Measurements from ENCODE around the gene KLF15. TPM values are rescaled to one million over a fixed set of nuclear protein-coding genes. Genes with fewer than 3 reads are reported as not detected.

Gene KLF15
- total RNA-seq, 1 experiment from 2014 or later: 14.7 TPM

DNA sequence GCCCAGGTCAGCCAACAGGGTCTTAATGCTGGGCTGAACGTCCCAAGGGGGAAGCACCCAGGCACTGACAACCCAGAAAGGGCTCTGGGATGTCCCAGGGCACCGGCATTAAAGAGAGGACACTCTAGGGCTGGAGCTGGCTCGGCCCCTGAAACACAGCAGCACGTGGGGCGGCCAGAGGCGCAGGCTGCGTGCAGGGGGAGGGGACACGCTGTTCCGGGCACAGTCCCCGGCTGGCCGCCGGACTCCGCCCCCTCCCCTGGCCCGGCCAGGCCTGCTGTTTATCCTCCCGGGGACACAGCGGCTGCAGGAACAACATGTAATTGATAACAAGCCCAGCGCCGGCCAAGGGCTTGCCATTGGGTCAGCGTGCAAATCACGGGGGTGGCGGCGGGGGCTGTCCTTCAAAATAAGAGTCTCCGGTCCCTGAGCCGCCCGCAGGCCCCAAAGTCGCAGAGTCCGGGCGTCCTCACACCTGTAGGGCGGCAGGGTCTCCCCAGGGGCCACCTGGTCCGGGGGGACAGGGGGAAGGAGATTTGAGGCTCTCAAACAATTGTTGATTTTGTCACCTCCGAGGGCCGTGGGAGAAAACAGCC, 1.3 kb downstream of the KLF15 start (continued):
- TF ChIP-seq, protein P1, sequence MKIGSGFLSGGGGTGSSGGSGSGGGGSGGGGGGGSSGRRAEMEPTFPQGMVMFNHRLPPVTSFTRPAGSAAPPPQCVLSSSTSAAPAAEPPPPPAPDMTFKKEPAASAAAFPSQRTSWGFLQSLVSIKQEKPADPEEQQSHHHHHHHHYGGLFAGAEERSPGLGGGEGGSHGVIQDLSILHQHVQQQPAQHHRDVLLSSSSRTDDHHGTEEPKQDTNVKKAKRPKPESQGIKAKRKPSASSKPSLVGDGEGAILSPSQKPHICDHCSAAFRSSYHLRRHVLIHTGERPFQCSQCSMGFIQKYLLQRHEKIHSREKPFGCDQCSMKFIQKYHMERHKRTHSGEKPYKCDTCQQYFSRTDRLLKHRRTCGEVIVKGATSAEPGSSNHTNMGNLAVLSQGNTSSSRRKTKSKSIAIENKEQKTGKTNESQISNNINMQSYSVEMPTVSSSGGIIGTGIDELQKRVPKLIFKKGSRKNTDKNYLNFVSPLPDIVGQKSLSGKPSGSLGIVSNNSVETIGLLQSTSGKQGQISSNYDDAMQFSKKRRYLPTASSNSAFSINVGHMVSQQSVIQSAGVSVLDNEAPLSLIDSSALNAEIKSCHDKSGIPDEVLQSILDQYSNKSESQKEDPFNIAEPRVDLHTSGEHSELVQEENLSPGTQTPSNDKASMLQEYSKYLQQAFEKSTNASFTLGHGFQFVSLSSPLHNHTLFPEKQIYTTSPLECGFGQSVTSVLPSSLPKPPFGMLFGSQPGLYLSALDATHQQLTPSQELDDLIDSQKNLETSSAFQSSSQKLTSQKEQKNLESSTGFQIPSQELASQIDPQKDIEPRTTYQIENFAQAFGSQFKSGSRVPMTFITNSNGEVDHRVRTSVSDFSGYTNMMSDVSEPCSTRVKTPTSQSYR (CRISPR knock-in tag; IDR thresholded peaks at IDR 0.05): peak; percentile 84
- TF ChIP-seq ZNF416 (CRISPR knock-in tag; IDR thresholded peaks at IDR 0.05): no peak
- TF ChIP-seq ZNF263 (CRISPR knock-in tag; IDR thresholded peaks at IDR 0.05; ENCODE audit: low read depth): no peak
- TF ChIP-seq, protein P2, sequence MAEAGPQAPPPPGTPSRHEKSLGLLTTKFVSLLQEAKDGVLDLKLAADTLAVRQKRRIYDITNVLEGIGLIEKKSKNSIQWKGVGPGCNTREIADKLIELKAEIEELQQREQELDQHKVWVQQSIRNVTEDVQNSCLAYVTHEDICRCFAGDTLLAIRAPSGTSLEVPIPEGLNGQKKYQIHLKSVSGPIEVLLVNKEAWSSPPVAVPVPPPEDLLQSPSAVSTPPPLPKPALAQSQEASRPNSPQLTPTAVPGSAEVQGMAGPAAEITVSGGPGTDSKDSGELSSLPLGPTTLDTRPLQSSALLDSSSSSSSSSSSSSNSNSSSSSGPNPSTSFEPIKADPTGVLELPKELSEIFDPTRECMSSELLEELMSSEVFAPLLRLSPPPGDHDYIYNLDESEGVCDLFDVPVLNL (CRISPR knock-in tag; IDR thresholded peaks at IDR 0.05; ENCODE audit: borderline replicate concordance, low read depth): no peak
- peak; percentile 42; the same call in 1 of the 2 replicates for TF ChIP-seq NFYB (CRISPR knock-in tag; conservative IDR thresholded peaks at IDR 0.05; ENCODE audit: low read depth)
- TF ChIP-seq, protein P3, sequence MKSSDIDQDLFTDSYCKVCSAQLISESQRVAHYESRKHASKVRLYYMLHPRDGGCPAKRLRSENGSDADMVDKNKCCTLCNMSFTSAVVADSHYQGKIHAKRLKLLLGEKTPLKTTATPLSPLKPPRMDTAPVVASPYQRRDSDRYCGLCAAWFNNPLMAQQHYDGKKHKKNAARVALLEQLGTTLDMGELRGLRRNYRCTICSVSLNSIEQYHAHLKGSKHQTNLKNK (CRISPR knock-in tag; IDR thresholded peaks at IDR 0.05): no peak
- TF ChIP-seq ATF1 (CRISPR knock-in tag; IDR thresholded peaks at IDR 0.05): no peak
- TF ChIP-seq NR1H2 (CRISPR knock-in tag; IDR thresholded peaks at IDR 0.05): no peak
- peak; percentile 94 for TF ChIP-seq FOXK1 (CRISPR knock-in tag; IDR thresholded peaks at IDR 0.05)
- no peak for TF ChIP-seq ZBTB21 (CRISPR knock-in tag; IDR thresholded peaks at IDR 0.05; ENCODE audit: borderline replicate concordance)
- TF ChIP-seq ZNF396 (CRISPR knock-in tag; IDR thresholded peaks at IDR 0.05; ENCODE audit: borderline replicate concordance): no peak
- TF ChIP-seq, protein P4, sequence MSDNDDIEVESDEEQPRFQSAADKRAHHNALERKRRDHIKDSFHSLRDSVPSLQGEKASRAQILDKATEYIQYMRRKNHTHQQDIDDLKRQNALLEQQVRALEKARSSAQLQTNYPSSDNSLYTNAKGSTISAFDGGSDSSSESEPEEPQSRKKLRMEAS (CRISPR knock-in tag; IDR thresholded peaks at IDR 0.05): peak; percentile 96
- no peak for TF ChIP-seq ZNF232 (CRISPR knock-in tag; IDR thresholded peaks at IDR 0.05)
- TF ChIP-seq, protein P5, sequence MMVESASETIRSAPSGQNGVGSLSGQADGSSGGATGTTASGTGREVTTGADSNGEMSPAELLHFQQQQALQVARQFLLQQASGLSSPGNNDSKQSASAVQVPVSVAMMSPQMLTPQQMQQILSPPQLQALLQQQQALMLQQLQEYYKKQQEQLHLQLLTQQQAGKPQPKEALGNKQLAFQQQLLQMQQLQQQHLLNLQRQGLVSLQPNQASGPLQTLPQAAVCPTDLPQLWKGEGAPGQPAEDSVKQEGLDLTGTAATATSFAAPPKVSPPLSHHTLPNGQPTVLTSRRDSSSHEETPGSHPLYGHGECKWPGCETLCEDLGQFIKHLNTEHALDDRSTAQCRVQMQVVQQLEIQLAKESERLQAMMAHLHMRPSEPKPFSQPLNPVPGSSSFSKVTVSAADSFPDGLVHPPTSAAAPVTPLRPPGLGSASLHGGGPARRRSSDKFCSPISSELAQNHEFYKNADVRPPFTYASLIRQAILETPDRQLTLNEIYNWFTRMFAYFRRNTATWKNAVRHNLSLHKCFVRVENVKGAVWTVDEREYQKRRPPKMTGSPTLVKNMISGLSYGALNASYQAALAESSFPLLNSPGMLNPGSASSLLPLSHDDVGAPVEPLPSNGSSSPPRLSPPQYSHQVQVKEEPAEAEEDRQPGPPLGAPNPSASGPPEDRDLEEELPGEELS (CRISPR knock-in tag; IDR thresholded peaks at IDR 0.05): peak; percentile 65
- no peak for TF ChIP-seq ZNF219 (CRISPR knock-in tag; IDR thresholded peaks at IDR 0.05; ENCODE audit: borderline replicate concordance)
- TF ChIP-seq ZNF671 (CRISPR knock-in tag; IDR thresholded peaks at IDR 0.05): no peak
- no peak for TF ChIP-seq TCF7 (CRISPR knock-in tag; IDR thresholded peaks at IDR 0.05; ENCODE audit: low read depth)
- TF ChIP-seq, protein P6, sequence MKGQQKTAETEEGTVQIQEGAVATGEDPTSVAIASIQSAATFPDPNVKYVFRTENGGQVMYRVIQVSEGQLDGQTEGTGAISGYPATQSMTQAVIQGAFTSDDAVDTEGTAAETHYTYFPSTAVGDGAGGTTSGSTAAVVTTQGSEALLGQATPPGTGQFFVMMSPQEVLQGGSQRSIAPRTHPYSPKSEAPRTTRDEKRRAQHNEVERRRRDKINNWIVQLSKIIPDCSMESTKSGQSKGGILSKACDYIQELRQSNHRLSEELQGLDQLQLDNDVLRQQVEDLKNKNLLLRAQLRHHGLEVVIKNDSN (CRISPR knock-in tag; IDR thresholded peaks at IDR 0.05): peak; percentile 86
- no peak for TF ChIP-seq EMX1 (CRISPR knock-in tag; IDR thresholded peaks at IDR 0.05)
- no peak for TF ChIP-seq RORB (CRISPR knock-in tag; IDR thresholded peaks at IDR 0.05)
- TF ChIP-seq, protein P7, sequence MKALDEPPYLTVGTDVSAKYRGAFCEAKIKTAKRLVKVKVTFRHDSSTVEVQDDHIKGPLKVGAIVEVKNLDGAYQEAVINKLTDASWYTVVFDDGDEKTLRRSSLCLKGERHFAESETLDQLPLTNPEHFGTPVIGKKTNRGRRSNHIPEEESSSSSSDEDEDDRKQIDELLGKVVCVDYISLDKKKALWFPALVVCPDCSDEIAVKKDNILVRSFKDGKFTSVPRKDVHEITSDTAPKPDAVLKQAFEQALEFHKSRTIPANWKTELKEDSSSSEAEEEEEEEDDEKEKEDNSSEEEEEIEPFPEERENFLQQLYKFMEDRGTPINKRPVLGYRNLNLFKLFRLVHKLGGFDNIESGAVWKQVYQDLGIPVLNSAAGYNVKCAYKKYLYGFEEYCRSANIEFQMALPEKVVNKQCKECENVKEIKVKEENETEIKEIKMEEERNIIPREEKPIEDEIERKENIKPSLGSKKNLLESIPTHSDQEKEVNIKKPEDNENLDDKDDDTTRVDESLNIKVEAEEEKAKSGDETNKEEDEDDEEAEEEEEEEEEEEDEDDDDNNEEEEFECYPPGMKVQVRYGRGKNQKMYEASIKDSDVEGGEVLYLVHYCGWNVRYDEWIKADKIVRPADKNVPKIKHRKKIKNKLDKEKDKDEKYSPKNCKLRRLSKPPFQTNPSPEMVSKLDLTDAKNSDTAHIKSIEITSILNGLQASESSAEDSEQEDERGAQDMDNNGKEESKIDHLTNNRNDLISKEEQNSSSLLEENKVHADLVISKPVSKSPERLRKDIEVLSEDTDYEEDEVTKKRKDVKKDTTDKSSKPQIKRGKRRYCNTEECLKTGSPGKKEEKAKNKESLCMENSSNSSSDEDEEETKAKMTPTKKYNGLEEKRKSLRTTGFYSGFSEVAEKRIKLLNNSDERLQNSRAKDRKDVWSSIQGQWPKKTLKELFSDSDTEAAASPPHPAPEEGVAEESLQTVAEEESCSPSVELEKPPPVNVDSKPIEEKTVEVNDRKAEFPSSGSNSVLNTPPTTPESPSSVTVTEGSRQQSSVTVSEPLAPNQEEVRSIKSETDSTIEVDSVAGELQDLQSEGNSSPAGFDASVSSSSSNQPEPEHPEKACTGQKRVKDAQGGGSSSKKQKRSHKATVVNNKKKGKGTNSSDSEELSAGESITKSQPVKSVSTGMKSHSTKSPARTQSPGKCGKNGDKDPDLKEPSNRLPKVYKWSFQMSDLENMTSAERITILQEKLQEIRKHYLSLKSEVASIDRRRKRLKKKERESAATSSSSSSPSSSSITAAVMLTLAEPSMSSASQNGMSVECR (CRISPR knock-in tag; IDR thresholded peaks at IDR 0.05; ENCODE audit: borderline replicate concordance): peak; percentile 56; the same call in 1 of the 2 replicates

Data from WTC11 (cell line).